ENCODE measurements around the gene SNTA1.
"Not testable (repeated sequence)": the region's sequence is repeated elsewhere in the genome, so short reads cannot be mapped to it uniquely, and the experiment has no call there.

DNA sequence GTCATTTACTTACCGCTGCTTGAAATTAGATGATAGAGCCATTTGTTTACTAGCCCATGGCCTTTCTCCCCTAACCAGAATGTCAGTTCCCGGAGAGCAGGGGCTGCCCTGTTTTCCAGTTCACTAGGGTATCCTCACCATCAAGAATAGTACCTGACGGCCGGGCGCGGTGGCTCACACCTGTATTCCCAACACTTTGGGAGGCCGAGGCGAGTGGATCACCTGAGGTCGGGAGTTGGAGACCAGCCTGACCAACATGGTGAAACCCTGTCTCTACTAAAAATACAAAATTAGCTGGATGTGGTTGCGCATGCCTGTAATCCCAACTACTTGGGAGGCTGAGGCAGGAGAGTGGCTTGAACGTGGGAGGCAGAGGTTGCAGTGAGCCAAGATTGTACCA lies 19.7 kb downstream of the SNTA1 start:
- TF ChIP-seq, protein P1, sequence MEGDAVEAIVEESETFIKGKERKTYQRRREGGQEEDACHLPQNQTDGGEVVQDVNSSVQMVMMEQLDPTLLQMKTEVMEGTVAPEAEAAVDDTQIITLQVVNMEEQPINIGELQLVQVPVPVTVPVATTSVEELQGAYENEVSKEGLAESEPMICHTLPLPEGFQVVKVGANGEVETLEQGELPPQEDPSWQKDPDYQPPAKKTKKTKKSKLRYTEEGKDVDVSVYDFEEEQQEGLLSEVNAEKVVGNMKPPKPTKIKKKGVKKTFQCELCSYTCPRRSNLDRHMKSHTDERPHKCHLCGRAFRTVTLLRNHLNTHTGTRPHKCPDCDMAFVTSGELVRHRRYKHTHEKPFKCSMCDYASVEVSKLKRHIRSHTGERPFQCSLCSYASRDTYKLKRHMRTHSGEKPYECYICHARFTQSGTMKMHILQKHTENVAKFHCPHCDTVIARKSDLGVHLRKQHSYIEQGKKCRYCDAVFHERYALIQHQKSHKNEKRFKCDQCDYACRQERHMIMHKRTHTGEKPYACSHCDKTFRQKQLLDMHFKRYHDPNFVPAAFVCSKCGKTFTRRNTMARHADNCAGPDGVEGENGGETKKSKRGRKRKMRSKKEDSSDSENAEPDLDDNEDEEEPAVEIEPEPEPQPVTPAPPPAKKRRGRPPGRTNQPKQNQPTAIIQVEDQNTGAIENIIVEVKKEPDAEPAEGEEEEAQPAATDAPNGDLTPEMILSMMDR (IDR thresholded peaks at IDR 0.05; ENCODE audit: poor library complexity): not testable (repeated sequence)
- TF ChIP-seq EZH2phosphoT487 (IDR thresholded peaks at IDR 0.05; ENCODE audit: low read depth, severe bottlenecking, unreplicated experiment); EZH2 (IDR thresholded peaks at IDR 0.05; ENCODE audit: borderline replicate concordance): not testable (repeated sequence)
